A549 (cell line): ENCODE data around the gene H19. TPM values are rescaled to one million over a fixed set of nuclear protein-coding genes. Genes with fewer than 3 reads are reported as not detected.

Experiments
- ATAC-seq, 2 experiments: fragments of 200-7000 bp in 1 of 2; fragments of >200 bp in 1 of 2; cut with Nextera tagmentation in 1 of 2; cut with Tn5 transposase in 1 of 2; 3 replicates each; pipeline versions ENCODE4 v1.8.0 to v1.9.1; 2018 to 2020; ENCODE audit warnings: mild to moderate bottlenecking in 1 of 2, moderate library complexity in 1 of 2
- CTCF ChIA-PET: fragments of 300-600 bp; sonication (Branson Sonifier 250); formaldehyde crosslinking; extraction: SDS; loops from one replicate; lab custom pipeline; 2021; ENCODE audit warnings: antibody characterized with exemption, inconsistent platforms; lab: Yijun Ruan, JAX
- POLR2A ChIA-PET: fragments of 350-600 bp; formaldehyde crosslinking; extraction: SDS; loops from one replicate; lab custom pipeline; 2021; ENCODE audit warnings: antibody characterized with exemption, inconsistent platforms; lab: Yijun Ruan, JAX
- DNase-seq, 2 experiments: peaks; one replicate each; pipeline versions ENCODE4 v3.0.0 to v3.0.0-alpha.2; 2011 to 2016; ENCODE audit warnings: low read depth in 1 of 2, low spot score in 1 of 2
- FAIRE-seq: peaks from 2 replicates; lab custom pipeline; 2011; peaks lifted over from hg19 to GRCh38; lab: Jason Lieb, UNC
- H3K27ac ChIP-seq, 2 experiments: fragments of >200 bp; sonication (Bioruptor Twin); formaldehyde crosslinking; 3 replicates each; pipeline ENCODE4 v1.5.1; 2016 to 2017
- H3K4me1 ChIP-seq: fragments of >200 bp; sonication (Bioruptor Twin); formaldehyde crosslinking; 3 replicates; pipeline ENCODE4 v1.6.1; 2016
- H3K4me2 ChIP-seq: fragments of >200 bp; sonication (Bioruptor Twin); formaldehyde crosslinking; 3 replicates; pipeline ENCODE4 v1.6.1; 2016
- H3K4me3 ChIP-seq: fragments of >200 bp; sonication (Bioruptor Twin); formaldehyde crosslinking; 3 replicates; pipeline ENCODE4 v1.5.1; 2016
- H3K9me3 ChIP-seq: fragments of >200 bp; sonication (Bioruptor Twin); formaldehyde crosslinking; 3 replicates; pipeline ENCODE4 v1.6.1; 2016
- CBX8 ChIP-seq: fragments of 200-600 bp; sonication (generic); IDR thresholded peaks from 2 replicates; pipeline ENCODE4 v1.6.1; 2016
- CEBPB ChIP-seq, 2 experiments: fragments of >200 bp in 1 of 2; sonication (Bioruptor Twin) in 1 of 2; formaldehyde crosslinking in 1 of 2; IDR thresholded peaks; 2 replicates each; pipeline ENCODE4 v1.6.1; 2012 to 2016
- CTCF ChIP-seq: fragments of >200 bp; sonication (Bioruptor Twin); formaldehyde crosslinking; IDR thresholded peaks from 3 replicates; pipeline ENCODE4 v1.5.1; 2016
- E2F6 ChIP-seq: IDR thresholded peaks from 2 replicates; pipeline ENCODE4 v1.6.1; 2012; ENCODE audit warnings: low read depth, borderline replicate concordance
- EHF ChIP-seq: fragments of 250-450 bp; sonication (Bioruptor Pico); IDR thresholded peaks from 2 replicates; pipeline ENCODE4 v1.5.0; 2020; ENCODE audit warnings: mild to moderate bottlenecking
- FOSL2 ChIP-seq, 2 experiments: fragments of 450-650 bp in 1 of 2; fragments of >200 bp in 1 of 2; sonication (Bioruptor Twin) in 1 of 2; formaldehyde crosslinking; IDR thresholded peaks; 2 replicates each; pipeline versions ENCODE4 v1.5.0 to v1.6.1; 2016 to 2020; ENCODE audit warnings: mild to moderate bottlenecking in 1 of 2, moderate library complexity in 1 of 2
- GATA3 ChIP-seq: IDR thresholded peaks from 2 replicates; pipeline ENCODE4 v1.6.1; 2012; ENCODE audit warnings: borderline replicate concordance
- HOXA7 ChIP-seq: fragments of 250-450 bp; sonication (Bioruptor Pico); IDR thresholded peaks from 2 replicates; pipeline ENCODE4 v1.5.0; 2020; ENCODE audit warnings: mild to moderate bottlenecking, moderate library complexity
- HOXB5 ChIP-seq: fragments of 250-450 bp; sonication (Bioruptor Pico); IDR thresholded peaks from 2 replicates; pipeline ENCODE4 v1.5.0; 2020; ENCODE audit warnings: mild to moderate bottlenecking, moderate library complexity
- JUN ChIP-seq, 2 experiments: fragments of >200 bp; sonication (Bioruptor Twin); formaldehyde crosslinking; IDR thresholded peaks; 2 replicates in 1 of 2; 3 replicates in 1 of 2; pipeline ENCODE4 v1.6.1; 2016 to 2017
- MAFK ChIP-seq: fragments of 450-650 bp; IDR thresholded peaks from 2 replicates; pipeline ENCODE4 v1.6.1; 2014; ENCODE audit not compliant: partially characterized antibody
- MAX ChIP-seq: IDR thresholded peaks from 2 replicates; pipeline ENCODE4 v1.6.1; 2012
- MAZ ChIP-seq: fragments of 150-350 bp; IDR thresholded peaks from 2 replicates; pipeline ENCODE4 v1.6.1; 2014; ENCODE audit warnings: antibody characterized with exemption, low read depth, low read length, borderline replicate concordance
- NPAS2 ChIP-seq: fragments of 250-450 bp; sonication (Bioruptor Pico); IDR thresholded peaks from 2 replicates; pipeline ENCODE4 v1.8.0; 2022; ENCODE audit warnings: mild to moderate bottlenecking, moderate library complexity, borderline replicate concordance
- RNF2 ChIP-seq: fragments of 200-600 bp; sonication (generic); IDR thresholded peaks from 2 replicates; pipeline ENCODE4 v1.6.1; 2016; ENCODE audit warnings: low read depth, mild to moderate bottlenecking, antibody characterized with exemption, moderate library complexity, borderline replicate concordance
- SMC3 ChIP-seq: fragments of >200 bp; sonication (Bioruptor Twin); formaldehyde crosslinking; IDR thresholded peaks from 3 replicates; pipeline ENCODE4 v1.6.1; 2018; ENCODE audit warnings: inconsistent platforms
- ZNF302 ChIP-seq: fragments of 250-450 bp; sonication (Bioruptor Pico); IDR thresholded peaks from 2 replicates; pipeline ENCODE4 v1.9.0; 2021; ENCODE audit warnings: inconsistent platforms, mild to moderate bottlenecking, moderate library complexity
- WGBS: methylation state at CpG from one replicate; pipeline ENCODE4 v1.1.6; 2017; ENCODE audit errors: missing lambda C conversion rate; 5-methylcytosine and 5-hydroxymethylcytosine counted together
- polyA plus RNA-seq, 4 experiments: library from polyadenylated mRNA; depleted of rRNA in 3 of 4; stranded (reverse); fragments of >200 nt; fragmentation: RNase III in 1 of 4; extraction: RNeasy Plus Mini Kit Qiagen cat#74134 plus additional on column Dnase treatment in 1 of 4; gene quantifications; 2 replicates in 3 of 4; 3 replicates in 1 of 4; pipeline ENCODE4 v1.2.3, GENCODE V29; 2011 to 2017
- TF ChIP-seq, protein P1 (sequence below): IDR thresholded peaks from 2 replicates; pipeline ENCODE4 v1.6.1; 2012
- TF ChIP-seq, protein P2 (sequence below): fragments of >200 bp; sonication (Bioruptor Twin); formaldehyde crosslinking; IDR thresholded peaks from 3 replicates; pipeline ENCODE4 v1.6.1; 2016

Gene H19
- polyA plus RNA-seq, 2 of the 4 experiments (the other 2 are of a cell fraction) = 16.6 to 37.1 TPM

GRCh38 chr11:1983601-1983961 lies 14.1 kb downstream of the H19 start (continued):
- TF ChIP-seq, protein P1, sequence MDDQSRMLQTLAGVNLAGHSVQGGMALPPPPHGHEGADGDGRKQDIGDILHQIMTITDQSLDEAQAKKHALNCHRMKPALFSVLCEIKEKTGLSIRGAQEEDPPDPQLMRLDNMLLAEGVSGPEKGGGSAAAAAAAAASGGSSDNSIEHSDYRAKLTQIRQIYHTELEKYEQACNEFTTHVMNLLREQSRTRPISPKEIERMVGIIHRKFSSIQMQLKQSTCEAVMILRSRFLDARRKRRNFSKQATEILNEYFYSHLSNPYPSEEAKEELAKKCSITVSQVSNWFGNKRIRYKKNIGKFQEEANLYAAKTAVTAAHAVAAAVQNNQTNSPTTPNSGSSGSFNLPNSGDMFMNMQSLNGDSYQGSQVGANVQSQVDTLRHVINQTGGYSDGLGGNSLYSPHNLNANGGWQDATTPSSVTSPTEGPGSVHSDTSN = no peak
- TF ChIP-seq, protein P2, sequence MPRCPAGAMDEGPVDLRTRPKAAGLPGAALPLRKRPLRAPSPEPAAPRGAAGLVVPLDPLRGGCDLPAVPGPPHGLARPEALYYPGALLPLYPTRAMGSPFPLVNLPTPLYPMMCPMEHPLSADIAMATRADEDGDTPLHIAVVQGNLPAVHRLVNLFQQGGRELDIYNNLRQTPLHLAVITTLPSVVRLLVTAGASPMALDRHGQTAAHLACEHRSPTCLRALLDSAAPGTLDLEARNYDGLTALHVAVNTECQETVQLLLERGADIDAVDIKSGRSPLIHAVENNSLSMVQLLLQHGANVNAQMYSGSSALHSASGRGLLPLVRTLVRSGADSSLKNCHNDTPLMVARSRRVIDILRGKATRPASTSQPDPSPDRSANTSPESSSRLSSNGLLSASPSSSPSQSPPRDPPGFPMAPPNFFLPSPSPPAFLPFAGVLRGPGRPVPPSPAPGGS = no peak
- TF ChIP-seq HOXB5 (CRISPR knock-in tag) (no peak), EHF (CRISPR knock-in tag) (no peak)

- CTCF ChIA-PET = interaction anchor here (0.7 to 1.1 kb wide), 5 partner anchors 19 to 330 kb away, joined by 3 to 5 read pairs (median 3); no protein-coding TSS in a partner anchor
- no peak for DNase-seq
- no CpG with 5 or more reads among the region's 26 CpGs for WGBS
- H3K9me3 ChIP-seq = no peaks in the 10 kb centered on the region
- no peak overlapping the region for H3K27ac ChIP-seq
- H3K4me1 ChIP-seq = no peaks in the 10 kb centered on the region
- no peak overlapping the region for H3K4me2 ChIP-seq
- no peak for ATAC-seq
- H3K4me3 ChIP-seq = no peak overlapping the region
- FAIRE-seq = no peak
- POLR2A ChIA-PET = no interaction called here
- TF ChIP-seq ZNF302 (CRISPR knock-in tag) = no peak
- TF ChIP-seq CTCF = no peak
- TF ChIP-seq CEBPB (IDR thresholded peaks at IDR 0.05) = no peak
- no peak for TF ChIP-seq E2F6
- TF ChIP-seq MAX = no peak
- TF ChIP-seq RNF2 = no peak
- TF ChIP-seq SMC3 = no peak
- TF ChIP-seq MAZ = no peak
- TF ChIP-seq, protein P1 = no peak
- TF ChIP-seq FOSL2 (IDR thresholded peaks at IDR 0.05) = no peak
- no peak for TF ChIP-seq FOSL2 (CRISPR knock-in tag; IDR thresholded peaks at IDR 0.05)
- TF ChIP-seq NPAS2 = no peak
- no peak for TF ChIP-seq MAFK
- no peak for TF ChIP-seq HOXB5 (CRISPR knock-in tag)
- TF ChIP-seq HOXA7 (CRISPR knock-in tag) = no peak
- TF ChIP-seq GATA3 = no peak
- no peak for TF ChIP-seq JUN (IDR thresholded peaks at IDR 0.05)
- TF ChIP-seq CBX8 = no peak
Observed at GRCh38 chr11:1982873-1983600, 14.6 kb downstream of the H19 start.
